Dendritic cell treated with granulocyte-macrophage colony-stimulating factor and Interleukin-4, amounts not matched to agents 40 ng/mL and 50 ng/mL, for 4 days (primary cell): ENCODE measurements around the gene LDLRAD4.

Source experiments
- H3K27ac Mint-ChIP-seq: one replicate; pipeline ENCODE4 v1.8.0; 2022; ENCODE audit warnings: mild to moderate bottlenecking, mixed read lengths
- H3K27me3 Mint-ChIP-seq: one replicate; pipeline ENCODE4 v1.8.0; 2022; ENCODE audit warnings: mild to moderate bottlenecking, mixed read lengths
- H3K36me3 Mint-ChIP-seq: one replicate; pipeline ENCODE4 v1.8.0; 2022; ENCODE audit warnings: low read depth, mixed read lengths
- H3K4me1 Mint-ChIP-seq: one replicate; pipeline ENCODE4 v1.8.0; 2022; ENCODE audit warnings: low read depth, mixed read lengths
- H3K4me3 Mint-ChIP-seq: one replicate; pipeline ENCODE4 v1.8.0; 2022; ENCODE audit warnings: mild to moderate bottlenecking, moderate library complexity, mixed read lengths
- H3K9me3 Mint-ChIP-seq: one replicate; pipeline ENCODE4 v1.8.0; 2022; ENCODE audit warnings: mixed read lengths
- intact Hi-C: fragments of 100-400 bp; cut with micrococcal nuclease; formaldehyde crosslinking; loops from one replicate; pipeline ENCODE4 v1.15.0; 2022

The LDLRAD4 gene

DNA sequence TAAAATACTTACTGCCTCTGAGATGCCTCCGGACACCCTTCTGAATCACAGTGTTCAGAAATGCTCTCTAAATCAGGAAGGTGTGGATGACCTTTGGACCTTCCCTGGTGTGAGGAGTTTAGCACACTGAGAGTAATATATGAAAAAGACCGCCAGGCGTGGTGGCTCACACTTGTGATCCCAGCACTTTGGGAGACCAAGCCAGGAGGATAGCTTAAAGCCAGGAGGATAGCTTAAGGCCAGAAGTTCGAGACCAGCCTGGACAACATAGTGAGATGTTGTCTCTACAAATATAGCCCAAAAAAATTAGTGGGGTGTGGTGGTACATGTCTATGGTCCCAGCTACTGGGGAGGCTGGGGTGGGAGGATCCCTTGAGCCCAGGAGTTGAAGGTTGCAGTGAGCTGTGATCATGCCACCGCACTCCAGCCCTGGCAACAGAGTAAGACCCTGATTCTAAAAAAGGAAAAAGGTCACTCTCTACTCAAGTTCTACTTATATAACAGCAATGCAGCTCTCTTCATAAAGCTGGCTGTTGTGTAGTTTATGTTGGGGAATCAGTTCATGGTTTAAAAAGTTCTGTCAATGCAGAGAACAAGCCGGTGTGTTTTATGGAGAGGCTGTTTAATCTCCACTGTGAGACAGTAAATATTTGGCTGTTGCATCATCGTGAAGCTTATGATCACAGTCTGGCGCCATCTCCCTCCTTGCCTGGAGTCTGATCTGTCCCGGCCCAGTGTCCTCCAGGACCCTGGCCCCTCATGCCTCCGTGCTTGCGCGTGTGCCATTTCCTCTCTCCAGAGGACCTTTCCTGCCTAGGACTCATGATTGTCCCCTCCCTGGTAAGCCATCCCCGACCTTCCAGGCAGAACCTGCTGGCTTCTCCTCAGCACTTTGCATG is 323.3 kb downstream of the LDLRAD4 start:
- no peaks in the 10 kb centered on the region for H3K27me3 Mint-ChIP-seq
- peaks cover 33% of the 10 kb centered on the region for H3K36me3 Mint-ChIP-seq
- peaks cover 22% of the 10 kb centered on the region for H3K4me1 Mint-ChIP-seq
- intact Hi-C loops = no loop called here
- no peaks in the 10 kb centered on the region for H3K9me3 Mint-ChIP-seq
- H3K27ac Mint-ChIP-seq = no peak overlapping the region
- H3K4me3 Mint-ChIP-seq = no peak overlapping the region

DNA sequence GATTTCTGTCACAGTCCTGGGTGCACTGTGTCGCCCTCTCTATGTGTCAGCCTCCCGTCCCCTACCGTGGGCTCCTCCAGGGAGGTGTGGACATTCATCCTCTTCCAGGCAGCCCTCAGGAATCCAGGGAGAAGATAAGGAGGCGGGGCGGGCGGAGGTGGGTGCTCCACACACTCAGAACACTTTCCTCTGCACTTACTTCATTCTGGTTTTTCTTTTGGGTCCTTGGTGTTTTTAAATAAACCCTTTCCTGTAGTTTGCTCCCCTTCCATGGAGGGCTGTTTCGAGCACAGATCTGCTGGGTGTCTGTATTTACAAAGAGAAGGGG is 323.9 kb downstream of the LDLRAD4 start:
- Mint-ChIP-seq H3K4me3 (no peak overlapping the region), H3K27ac (no peak overlapping the region), H3K4me1 (peaks cover 23% of the 10 kb centered on the region), H3K27me3 (no peaks in the 10 kb centered on the region), H3K36me3 (peaks cover 36% of the 10 kb centered on the region), H3K9me3 (peaks cover 1% of the 10 kb centered on the region)
- intact Hi-C loops = no loop called here

DNA sequence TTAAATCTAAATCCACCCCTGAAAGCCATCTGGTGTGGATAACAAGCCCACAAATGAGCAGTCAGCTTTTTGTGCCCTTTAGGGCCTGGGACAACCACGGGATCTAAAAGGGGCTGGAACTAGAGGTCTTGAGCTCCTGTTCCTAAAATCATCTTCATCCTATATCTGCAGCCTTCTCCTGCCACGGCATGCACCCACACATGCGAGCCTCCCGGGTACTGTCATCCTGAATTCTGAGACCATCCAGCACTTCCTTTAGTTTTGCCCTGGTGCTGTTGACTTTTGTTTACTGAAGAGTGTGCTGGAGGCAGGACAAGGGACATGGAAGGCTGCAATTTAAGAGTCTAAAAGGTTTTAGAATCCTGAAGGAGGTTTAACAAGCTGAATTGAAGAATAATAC is 324.6 kb downstream of the LDLRAD4 start:
- Mint-ChIP-seq H3K4me1 (peaks cover 23% of the 10 kb centered on the region), H3K4me3 (no peak overlapping the region)
- intact Hi-C loops = no loop called here

DNA sequence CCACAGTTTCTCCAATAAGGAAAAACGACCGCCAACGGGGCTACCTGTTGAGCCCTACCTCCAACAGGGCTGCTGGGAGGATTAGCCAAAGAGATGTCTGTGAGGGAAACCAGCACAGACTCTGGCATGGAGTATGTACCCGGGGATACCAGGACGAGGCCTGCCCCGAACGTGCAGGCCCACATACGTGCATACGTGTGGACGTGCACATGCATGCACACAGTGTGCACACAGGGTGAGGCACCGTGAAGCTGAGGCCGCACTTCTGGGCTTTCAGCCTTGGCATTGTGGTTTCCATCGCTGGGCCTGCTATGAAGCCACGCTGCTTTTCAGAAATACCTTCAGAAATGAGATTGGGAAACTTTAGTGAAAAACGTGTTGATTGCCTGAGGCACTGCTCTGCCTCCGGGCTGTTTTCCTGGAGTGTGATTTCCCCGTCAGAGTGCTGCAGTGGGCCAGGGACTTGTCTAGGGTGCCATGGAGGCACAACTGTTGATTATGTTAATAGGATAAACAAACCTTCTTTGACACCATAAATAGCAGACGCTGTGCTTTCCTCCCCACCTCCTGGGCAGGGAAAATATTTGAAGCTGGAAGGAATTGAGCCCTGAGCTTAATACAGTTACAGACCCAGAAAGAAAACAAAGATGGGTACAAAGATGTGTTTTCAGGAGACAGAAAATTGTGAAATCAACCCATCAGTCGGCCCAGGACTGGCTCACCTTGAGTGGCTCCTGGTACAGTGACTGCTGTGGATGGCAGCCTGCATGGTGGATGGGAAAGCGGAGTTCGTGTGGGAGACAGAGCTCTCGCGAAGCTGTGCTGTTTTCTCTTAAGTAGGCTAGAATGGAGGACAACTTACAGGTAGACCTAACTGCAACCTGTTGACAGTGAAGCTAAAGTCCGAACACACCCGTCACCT is 325.5 kb downstream of the LDLRAD4 start:
- H3K4me1 Mint-ChIP-seq = peaks cover 23% of the 10 kb centered on the region
- no peaks in the 10 kb centered on the region for H3K27me3 Mint-ChIP-seq
- intact Hi-C loops = no loop called here
- no peak overlapping the region for H3K4me3 Mint-ChIP-seq
- peaks cover 7% of the 10 kb centered on the region for H3K9me3 Mint-ChIP-seq
- no peak overlapping the region for H3K27ac Mint-ChIP-seq
- peaks cover 44% of the 10 kb centered on the region for H3K36me3 Mint-ChIP-seq

More for the DNA sequence above, 324.6 kb downstream of the LDLRAD4 start:
- H3K9me3 Mint-ChIP-seq = peaks cover 7% of the 10 kb centered on the region
- H3K27me3 Mint-ChIP-seq = no peaks in the 10 kb centered on the region
- no peak overlapping the region for H3K27ac Mint-ChIP-seq
- peaks cover 43% of the 10 kb centered on the region for H3K36me3 Mint-ChIP-seq

DNA sequence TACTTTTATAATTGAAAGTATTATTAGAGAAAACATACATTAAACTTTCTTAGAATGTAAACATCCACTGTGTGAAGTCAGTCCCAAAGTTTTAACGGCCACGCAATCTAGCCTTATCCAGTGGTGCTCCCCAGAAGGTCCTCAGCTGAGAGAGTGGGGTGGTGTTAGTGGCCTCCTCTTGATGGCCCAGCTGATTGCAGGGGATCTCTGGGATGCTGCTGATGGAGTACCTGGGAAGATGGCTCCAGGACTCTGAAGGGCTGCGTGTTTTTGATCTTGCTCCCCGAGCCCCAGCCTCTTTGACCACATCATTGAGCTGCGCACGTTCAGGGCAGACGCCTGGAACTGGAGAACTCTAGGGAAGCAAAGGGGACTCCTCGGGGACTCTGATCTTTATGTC is 326.4 kb downstream of the LDLRAD4 start:
- Mint-ChIP-seq H3K9me3 (peaks cover 7% of the 10 kb centered on the region), H3K4me1 (peaks cover 27% of the 10 kb centered on the region), H3K4me3 (no peak overlapping the region), H3K27ac (no peak overlapping the region), H3K27me3 (no peaks in the 10 kb centered on the region), H3K36me3 (peaks cover 44% of the 10 kb centered on the region)
- intact Hi-C loops = loop anchor here (5.0 kb wide), 1 partner anchor 328 kb away; the partner anchor contains the start of gene LDLRAD4

DNA sequence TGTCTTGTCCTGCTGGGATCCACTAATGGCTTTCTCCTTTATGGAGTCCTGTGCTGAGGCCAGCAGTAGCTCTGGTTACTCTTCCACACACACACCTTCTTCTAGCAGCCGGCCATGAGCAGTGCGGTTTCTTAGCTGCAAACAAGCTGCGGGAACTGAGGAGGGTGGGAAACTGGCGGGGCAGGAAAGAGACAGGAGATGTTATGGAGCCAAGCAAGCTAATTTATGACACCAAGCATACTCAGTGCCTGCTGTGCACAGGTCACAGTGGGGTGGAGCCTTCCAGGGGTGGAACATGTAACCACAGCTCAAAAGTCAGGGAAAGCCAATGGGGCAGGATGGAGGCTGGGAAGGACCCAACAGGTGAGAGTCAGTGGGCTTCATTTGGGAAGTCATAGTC is 327.0 kb downstream of the LDLRAD4 start:
- Mint-ChIP-seq H3K27ac (no peak overlapping the region), H3K4me1 (peaks cover 33% of the 10 kb centered on the region)
- intact Hi-C loops = loop anchor here (5.0 kb wide), 1 partner anchor 328 kb away; the partner anchor contains the start of gene LDLRAD4

DNA sequence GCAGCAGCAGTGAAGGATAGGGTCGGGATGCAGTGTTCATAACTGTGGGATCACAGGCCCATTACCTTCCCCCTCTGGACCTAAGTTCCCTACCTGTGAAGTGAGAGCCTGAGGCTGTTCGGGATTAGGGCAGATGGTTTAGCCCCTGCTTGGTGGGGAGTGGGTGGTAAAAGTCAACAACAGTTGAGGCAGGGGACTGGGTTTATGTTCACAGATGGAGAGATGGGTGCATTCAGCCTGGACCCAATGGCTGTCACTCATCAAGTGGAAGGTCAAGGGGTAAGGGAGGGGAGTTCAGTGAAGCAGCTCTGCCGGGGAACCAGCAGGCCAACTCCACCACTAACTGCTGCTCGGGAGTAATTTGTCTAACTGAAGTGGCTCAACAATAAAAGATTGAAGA is 327.4 kb downstream of the LDLRAD4 start:
- peaks cover 47% of the 10 kb centered on the region for H3K36me3 Mint-ChIP-seq
- intact Hi-C loops = loop anchor here (5.0 kb wide), 1 partner anchor 329 kb away; the partner anchor contains the start of gene LDLRAD4
- peaks cover 7% of the 10 kb centered on the region for H3K9me3 Mint-ChIP-seq
- no peak overlapping the region for H3K27ac Mint-ChIP-seq
- peaks cover under 1% of the 10 kb centered on the region for H3K27me3 Mint-ChIP-seq
- H3K4me3 Mint-ChIP-seq = no peak overlapping the region
- H3K4me1 Mint-ChIP-seq = peaks cover 37% of the 10 kb centered on the region

More for the DNA sequence above, 327.0 kb downstream of the LDLRAD4 start:
- Mint-ChIP-seq H3K36me3 (peaks cover 45% of the 10 kb centered on the region), H3K27me3 (no peaks in the 10 kb centered on the region), H3K9me3 (peaks cover 7% of the 10 kb centered on the region), H3K4me3 (no peak overlapping the region)

DNA sequence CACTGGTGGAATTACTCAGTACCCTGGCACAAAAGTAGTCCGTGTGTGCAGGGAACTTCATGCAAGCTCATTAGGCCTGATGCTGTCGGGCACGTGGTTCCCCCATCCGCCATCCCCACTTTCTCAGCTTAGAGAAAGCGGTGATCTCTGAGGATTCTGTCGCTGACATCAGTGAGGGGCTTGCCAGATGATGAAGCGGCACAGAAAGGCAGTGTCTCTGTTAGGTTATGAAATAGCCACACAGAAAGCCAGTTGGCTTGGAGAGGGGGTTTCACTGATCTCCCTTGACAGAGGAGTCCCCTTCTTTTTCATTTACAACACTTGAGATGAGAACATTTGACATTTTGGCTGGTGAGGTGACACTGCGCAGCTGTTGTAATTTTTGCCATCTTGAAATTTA is 328.1 kb downstream of the LDLRAD4 start:
- no peak overlapping the region for H3K4me3 Mint-ChIP-seq
- peaks cover 7% of the 10 kb centered on the region for H3K9me3 Mint-ChIP-seq
- H3K4me1 Mint-ChIP-seq = peaks cover 44% of the 10 kb centered on the region
- H3K36me3 Mint-ChIP-seq = peaks cover 54% of the 10 kb centered on the region
- intact Hi-C loops = loop anchor here (5.0 kb wide), 1 partner anchor 329 kb away; the partner anchor contains the start of gene LDLRAD4
- H3K27me3 Mint-ChIP-seq = peaks cover 8% of the 10 kb centered on the region
- no peak overlapping the region for H3K27ac Mint-ChIP-seq

DNA sequence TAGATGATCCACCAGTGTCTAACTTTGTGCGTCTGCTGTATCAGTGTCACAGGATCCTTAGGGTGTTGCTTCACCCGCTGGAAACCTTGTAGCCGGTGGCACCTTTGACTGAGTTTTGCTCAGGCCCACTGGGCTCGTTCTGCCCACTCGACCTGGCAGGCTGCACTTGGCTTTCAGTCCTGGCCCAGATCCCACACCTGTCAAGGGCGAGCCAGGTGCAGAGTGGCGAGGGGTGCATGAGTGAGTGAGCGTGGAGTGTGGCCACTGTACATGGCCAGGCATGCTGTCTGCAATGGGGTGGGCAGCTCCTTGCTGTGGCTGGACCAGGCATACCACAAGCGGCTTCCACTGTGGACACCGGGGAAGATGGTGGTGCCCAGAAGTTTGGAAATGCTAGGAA is 328.8 kb downstream of the LDLRAD4 start:
- H3K27ac Mint-ChIP-seq = no peak overlapping the region
- peaks cover 50% of the 10 kb centered on the region for H3K36me3 Mint-ChIP-seq
- H3K4me3 Mint-ChIP-seq = no peak overlapping the region
- peaks cover 7% of the 10 kb centered on the region for H3K9me3 Mint-ChIP-seq
- intact Hi-C loops = loop anchor here (5.0 kb wide), 1 partner anchor 330 kb away; the partner anchor contains the start of gene LDLRAD4
- H3K4me1 Mint-ChIP-seq = peaks cover 45% of the 10 kb centered on the region
- peaks cover 9% of the 10 kb centered on the region for H3K27me3 Mint-ChIP-seq

DNA sequence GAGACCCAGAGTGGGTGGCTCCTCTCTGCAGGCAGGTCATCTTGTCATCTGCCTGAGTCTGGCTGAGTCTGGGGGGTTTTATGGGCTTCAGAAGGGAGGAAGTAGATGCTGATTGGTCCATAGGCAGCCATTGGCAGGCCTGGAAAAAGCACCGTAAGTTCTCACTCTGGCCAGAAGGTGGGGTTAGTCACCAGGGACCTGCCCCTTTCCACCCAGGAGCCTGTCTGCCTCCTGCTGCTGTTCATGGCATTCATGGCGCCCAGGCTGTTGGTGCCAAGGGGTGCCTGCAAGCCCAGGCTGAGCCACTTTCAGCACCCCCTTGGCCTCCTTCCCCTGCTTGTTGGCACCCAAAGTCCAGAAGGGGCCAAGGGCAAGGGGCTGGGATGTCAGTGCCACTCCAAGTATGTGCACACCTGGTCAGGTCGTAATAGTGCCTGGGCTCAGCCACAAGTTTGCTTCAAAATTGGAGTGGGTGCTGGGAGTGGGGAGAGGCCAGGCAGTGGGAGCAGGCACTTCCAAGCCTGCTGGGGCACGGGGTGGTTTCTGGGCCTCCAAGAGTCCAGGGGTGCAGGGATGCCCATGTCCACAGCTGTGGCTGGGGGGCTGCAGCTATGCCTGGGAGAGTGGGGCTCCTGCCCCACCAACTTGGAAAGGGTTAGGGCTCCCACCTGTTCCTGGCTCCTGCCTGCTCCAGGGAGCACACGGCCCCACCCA is 329.7 kb downstream of the LDLRAD4 start:
- intact Hi-C loops = loop anchor here (5.0 kb wide), 1 partner anchor 331 kb away; the partner anchor contains the start of gene LDLRAD4
- no peak overlapping the region for H3K4me3 Mint-ChIP-seq
- peaks cover 7% of the 10 kb centered on the region for H3K9me3 Mint-ChIP-seq
- H3K27ac Mint-ChIP-seq = peak overlapping the region; percentile 79
- peaks cover 41% of the 10 kb centered on the region for H3K36me3 Mint-ChIP-seq
- H3K4me1 Mint-ChIP-seq = peaks cover 45% of the 10 kb centered on the region
- peaks cover 9% of the 10 kb centered on the region for H3K27me3 Mint-ChIP-seq

DNA sequence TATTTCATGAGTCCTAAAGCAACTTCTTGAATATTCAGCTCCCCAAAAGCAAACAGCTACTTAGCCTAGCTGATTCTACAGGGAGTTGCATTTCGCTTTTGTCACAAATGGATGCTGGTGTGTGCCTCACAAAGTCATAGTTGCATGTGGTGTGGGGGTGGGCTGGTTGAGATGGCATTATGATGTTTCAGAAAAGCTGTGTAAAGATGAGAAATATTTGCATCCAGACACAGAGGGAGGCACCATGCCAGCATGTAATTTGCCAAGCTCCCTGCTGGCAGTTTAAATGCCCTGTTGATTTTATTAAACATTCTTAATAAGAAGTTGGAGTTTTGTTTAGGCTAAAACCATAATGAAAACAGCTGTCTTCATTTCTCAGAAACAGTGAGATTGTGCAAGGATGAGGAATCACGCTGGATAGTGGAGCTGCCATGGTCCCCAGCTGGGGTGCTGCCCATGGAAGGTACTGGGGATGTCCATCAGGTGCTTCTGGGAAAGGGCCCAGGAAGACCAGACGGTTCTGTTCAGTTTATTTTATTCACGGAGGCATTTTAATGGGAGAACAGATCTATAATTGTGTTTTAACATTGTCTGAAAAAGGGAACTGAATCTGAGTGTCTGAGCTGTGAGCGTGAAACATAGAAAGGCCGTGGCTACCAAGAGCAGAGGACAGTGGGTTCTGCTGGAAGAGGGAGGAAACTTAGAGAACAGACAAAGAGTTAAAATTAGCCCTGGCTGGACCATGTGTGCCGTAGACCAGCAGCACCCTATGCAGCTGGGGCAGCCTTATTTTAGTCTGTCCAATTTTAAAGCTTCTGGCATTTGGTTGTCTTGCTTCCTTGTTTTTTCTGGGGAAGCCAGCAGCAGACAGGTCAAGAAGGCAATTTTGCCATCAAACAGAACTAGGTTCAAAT is 330.7 kb downstream of the LDLRAD4 start:
- Mint-ChIP-seq H3K27me3 (peaks cover 9% of the 10 kb centered on the region), H3K9me3 (peaks cover 7% of the 10 kb centered on the region), H3K4me1 (peaks cover 45% of the 10 kb centered on the region), H3K4me3 (no peak overlapping the region), H3K27ac (peak overlapping the region; percentile 79), H3K36me3 (peaks cover 32% of the 10 kb centered on the region)
- intact Hi-C loops = loop anchor here (5.0 kb wide), 1 partner anchor 332 kb away; the partner anchor contains the start of gene LDLRAD4

DNA sequence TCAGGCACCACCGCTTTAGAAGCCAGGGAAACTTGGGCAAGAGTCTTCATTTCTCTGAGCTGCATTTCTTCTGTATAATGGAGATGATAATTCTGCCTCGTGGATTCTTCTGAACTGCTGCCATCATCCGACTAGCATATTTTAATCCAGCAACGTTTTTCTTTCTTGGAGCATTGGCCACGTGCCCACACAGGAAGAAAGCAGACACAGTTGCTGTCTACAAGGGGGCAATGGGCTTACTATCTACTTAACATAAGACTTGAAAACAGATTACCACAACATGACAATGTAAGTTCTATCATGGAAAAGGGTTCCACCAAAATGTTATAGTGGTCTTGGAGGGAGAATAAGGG is 331.3 kb downstream of the LDLRAD4 start:
- peak overlapping the region; percentile 79 for H3K27ac Mint-ChIP-seq
- intact Hi-C loops = loop anchor here (5.0 to 10.0 kb wide), 3 partner anchors 175 to 333 kb away; partner anchors contain the start of genes FAM210A, LDLRAD4 and RNMT
- H3K4me1 Mint-ChIP-seq = peaks cover 45% of the 10 kb centered on the region
- H3K36me3 Mint-ChIP-seq = peaks cover 27% of the 10 kb centered on the region
- H3K9me3 Mint-ChIP-seq = peaks cover 7% of the 10 kb centered on the region
- H3K4me3 Mint-ChIP-seq = no peak overlapping the region
- peaks cover 9% of the 10 kb centered on the region for H3K27me3 Mint-ChIP-seq
